Psoas muscle (tissue), 8 donors: ENCODE results near the gene FYN. TPM values are rescaled to one million over a fixed set of nuclear protein-coding genes. Genes with fewer than 3 reads are reported as not detected.

Experiments
- ATAC-seq, 4 donors: fragments of 200-7000 bp; cut with Tn5 transposase; one replicate each; pipeline ENCODE4 v1.9.1; 2020; ENCODE audit warnings: moderate library complexity in 3 of 4, mild to moderate bottlenecking in 2 of 4
- DNase-seq, 2 donors: peaks; one replicate each; pipeline ENCODE4 v3.0.0-alpha.2; 2020
- H3K27ac ChIP-seq: fragments of 200-600 bp; one replicate; pipeline ENCODE4 v1.8.0; 2022
- H3K27me3 ChIP-seq, 3 donors: fragments of 200-600 bp in 1 of 3; one replicate each; pipeline versions ENCODE4 v1.6.1 to v1.8.0; 2013 to 2022; ENCODE audit warnings: low read length in 2 of 3, mild to moderate bottlenecking in 2 of 3, moderate library complexity in 1 of 3; ENCODE audit not compliant: insufficient read depth in 3 of 3
- H3K36me3 ChIP-seq, 2 donors: fragments of 200-600 bp in 1 of 2; one replicate each; pipeline versions ENCODE4 v1.6.1 to v1.8.0; 2013 to 2022; ENCODE audit warnings: low read depth in 1 of 2, mild to moderate bottlenecking in 1 of 2, moderate library complexity in 1 of 2; ENCODE audit not compliant: insufficient read depth in 1 of 2
- H3K4me1 ChIP-seq: fragments of 200-600 bp; one replicate; pipeline ENCODE4 v1.8.0; 2022
- H3K4me3 ChIP-seq: fragments of 200-600 bp; one replicate; pipeline ENCODE4 v1.8.0; 2022; ENCODE audit warnings: mild to moderate bottlenecking
- H3K9me3 ChIP-seq: fragments of 200-600 bp; one replicate; pipeline ENCODE4 v1.8.0; 2022
- WGBS, 3 donors: extraction: QIAGEN DNeasy Blood & Tissue Kit; methylation state at CpG; one replicate each; pipeline versions ENCODE4 v1.1.6 to v1.1.7; 2013; 5-methylcytosine and 5-hydroxymethylcytosine counted together
- intact Hi-C, 2 donors: fragments of 100-400 bp; cut with DNase I; formaldehyde crosslinking; loops; one replicate each; pipeline versions ENCODE4 v1.11.0 to v1.14.2; 2022
- polyA plus RNA-seq, 3 donors: library from polyadenylated mRNA; stranded (reverse); fragments of 200-250 nt; gene quantifications; one replicate each; pipeline ENCODE4 v1.2.3, GENCODE V29; 2013
- total RNA-seq, 4 donors: library from RNA; stranded (reverse); fragmentation: NEBNext Ultra II Directional in 2 of 4; extraction: Animal tissue kit (Norgen Biotek cat#: 25700) in 2 of 4; gene quantifications; one replicate each; pipeline versions ENCODE4 v1.2.1 to v1.2.4, GENCODE V29; 2021 to 2023
- TF ChIP-seq, protein P1 (sequence below): fragments of 200-600 bp; IDR thresholded peaks from one replicate; pipeline ENCODE4 v1.8.0; 2022; ENCODE audit warnings: antibody characterized with exemption
- donor health status: healthy with polysubstance abuse.
- donor health status: DM: no; HTN: no; CAD: no; lungs with moderate emphysema.
- donor health status: Bipolar disorder and iron deficiency.
- donor health status: healthy.
- donor health status: DM: yes; HTN: yes; CAD: no.
- donor health status: DM: no; HTN: no; CAD: no.
- donor health status: DM: no; HTN: no; CAD: no.
- donor health status: DM: yes; HTN: yes; CAD: no.

Gene FYN
- total and polyA plus RNA-seq, 7 donors: 7.1 to 27.8 (median 12.3) TPM

- TF ChIP-seq, protein P1, sequence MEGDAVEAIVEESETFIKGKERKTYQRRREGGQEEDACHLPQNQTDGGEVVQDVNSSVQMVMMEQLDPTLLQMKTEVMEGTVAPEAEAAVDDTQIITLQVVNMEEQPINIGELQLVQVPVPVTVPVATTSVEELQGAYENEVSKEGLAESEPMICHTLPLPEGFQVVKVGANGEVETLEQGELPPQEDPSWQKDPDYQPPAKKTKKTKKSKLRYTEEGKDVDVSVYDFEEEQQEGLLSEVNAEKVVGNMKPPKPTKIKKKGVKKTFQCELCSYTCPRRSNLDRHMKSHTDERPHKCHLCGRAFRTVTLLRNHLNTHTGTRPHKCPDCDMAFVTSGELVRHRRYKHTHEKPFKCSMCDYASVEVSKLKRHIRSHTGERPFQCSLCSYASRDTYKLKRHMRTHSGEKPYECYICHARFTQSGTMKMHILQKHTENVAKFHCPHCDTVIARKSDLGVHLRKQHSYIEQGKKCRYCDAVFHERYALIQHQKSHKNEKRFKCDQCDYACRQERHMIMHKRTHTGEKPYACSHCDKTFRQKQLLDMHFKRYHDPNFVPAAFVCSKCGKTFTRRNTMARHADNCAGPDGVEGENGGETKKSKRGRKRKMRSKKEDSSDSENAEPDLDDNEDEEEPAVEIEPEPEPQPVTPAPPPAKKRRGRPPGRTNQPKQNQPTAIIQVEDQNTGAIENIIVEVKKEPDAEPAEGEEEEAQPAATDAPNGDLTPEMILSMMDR: no peak
- 78 to 80% (median 78%) methylated on average over 7 of the region's 7 CpGs for WGBS, 3 donors
- no peaks in the 10 kb centered on the region for H3K27me3 ChIP-seq
- intact Hi-C loops: no loop called here
- no peaks in the 10 kb centered on the region for H3K4me1 ChIP-seq
- H3K27ac ChIP-seq: no peak overlapping the region
- DNase-seq (no peak), ATAC-seq (no peak)
- H3K4me3 ChIP-seq: no peak overlapping the region
- H3K9me3 ChIP-seq: no peaks in the 10 kb centered on the region
- no peaks in the 10 kb centered on the region for H3K36me3 ChIP-seq
Observed at GRCh38 chr6:111861431-111861885, 11.8 kb downstream of the FYN start.

GRCh38 chr6:111858347-111858746 is 14.9 kb downstream of the FYN start:
- H3K9me3 ChIP-seq: no peaks in the 10 kb centered on the region
- H3K4me3 ChIP-seq: no peak overlapping the region
- H3K4me1 ChIP-seq: no peaks in the 10 kb centered on the region
- intact Hi-C loops: no loop called here
- TF ChIP-seq, protein P1: no peak
- H3K27ac ChIP-seq: no peak overlapping the region
- no peaks in the 10 kb centered on the region for H3K27me3 ChIP-seq
- H3K36me3 ChIP-seq: no peaks in the 10 kb centered on the region
- DNase-seq (no peak), ATAC-seq (no peak)
- WGBS, 3 donors: 46 to 57% (median 47%) methylated on average over 3 of the region's 3 CpGs

DNA sequence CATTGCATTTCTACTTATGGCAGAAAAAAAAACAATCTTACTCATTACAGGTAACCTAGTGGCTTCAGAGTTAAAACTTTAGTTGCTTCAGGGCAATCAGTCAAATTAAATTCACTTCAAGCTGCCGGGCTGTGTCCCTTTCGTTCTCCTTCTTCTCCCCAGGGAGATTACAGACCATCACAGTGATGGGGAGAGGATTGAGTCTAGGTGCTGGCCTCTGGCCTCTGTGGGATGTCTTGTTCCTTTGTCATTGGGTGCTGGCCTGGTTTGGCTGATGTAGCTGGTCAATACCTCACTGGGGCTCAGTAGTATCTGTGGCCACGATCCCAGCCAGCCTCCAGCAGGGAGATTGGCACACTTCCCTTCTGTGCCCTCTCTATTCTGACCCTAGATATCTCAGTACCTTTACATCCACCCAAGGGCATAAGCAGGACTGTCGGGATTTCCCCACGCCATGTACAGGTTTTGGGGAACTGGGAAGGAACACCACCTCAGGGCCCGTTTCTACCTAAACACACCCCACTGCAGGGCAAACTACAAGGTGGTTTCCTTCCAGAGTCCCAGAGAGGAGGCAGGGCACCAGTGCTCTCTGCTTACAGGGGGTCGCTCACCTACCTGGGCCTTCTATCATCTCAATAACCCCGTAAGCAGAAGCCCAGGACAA is 15.4 kb downstream of the FYN start:
- intact Hi-C loops: no loop called here
- no peaks in the 10 kb centered on the region for H3K4me1 ChIP-seq
- ATAC-seq: no peak

DNA sequence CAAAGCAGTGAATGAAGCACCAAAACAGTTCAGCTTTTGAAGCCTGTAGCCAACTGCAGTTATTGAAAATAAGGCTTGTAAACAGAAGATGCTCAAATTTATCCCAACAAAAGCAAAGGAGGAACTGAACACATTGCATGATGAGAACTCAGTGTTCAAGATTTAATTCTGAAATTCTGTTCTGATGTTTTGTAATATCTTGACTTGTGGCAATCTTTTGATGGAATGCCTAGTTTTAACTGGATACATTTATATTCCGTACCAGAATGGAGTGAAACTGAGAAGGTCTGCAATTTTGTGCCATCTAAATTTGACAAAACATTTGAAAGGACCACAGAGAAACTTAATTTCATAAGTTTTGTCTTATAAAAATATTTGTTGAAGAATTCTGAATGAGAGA is 17.5 kb downstream of the FYN start:
- H3K27me3 ChIP-seq: no peaks in the 10 kb centered on the region
- TF ChIP-seq, protein P1: no peak
- no peak for DNase-seq
- no peak overlapping the region for H3K4me3 ChIP-seq
- no peaks in the 10 kb centered on the region for H3K4me1 ChIP-seq
- peak in 1 of 4 donors; percentile 47 for ATAC-seq
- 68 to 92% (median 84%) methylated on average over 1 of the region's 1 CpG for WGBS, 3 donors
- H3K9me3 ChIP-seq: no peaks in the 10 kb centered on the region
- intact Hi-C loops: no loop called here
- no peaks in the 10 kb centered on the region for H3K36me3 ChIP-seq
- H3K27ac ChIP-seq: no peak overlapping the region

More for the DNA sequence above, 15.4 kb downstream of the FYN start:
- no peak overlapping the region for H3K4me3 ChIP-seq
- no peak overlapping the region for H3K27ac ChIP-seq
- DNase-seq: no peak
- WGBS, 3 donors: 73 to 79% (median 75%) methylated on average over 8 of the region's 8 CpGs
- no peaks in the 10 kb centered on the region for H3K9me3 ChIP-seq
- H3K27me3 ChIP-seq: no peaks in the 10 kb centered on the region
- no peaks in the 10 kb centered on the region for H3K36me3 ChIP-seq
- TF ChIP-seq, protein P1: no peak

GRCh38 chr6:111854683-111855082 is 18.6 kb downstream of the FYN start:
- DNase-seq (no peak), ATAC-seq (no peak)
- 64 to 80% (median 75%) methylated on average over 2 of the region's 2 CpGs for WGBS, 3 donors
- intact Hi-C loops: no loop called here
- Histone ChIP-seq H3K4me3 (no peak overlapping the region), H3K36me3 (no peaks in the 10 kb centered on the region), H3K4me1 (no peaks in the 10 kb centered on the region), H3K9me3 (no peaks in the 10 kb centered on the region), H3K27ac (no peak overlapping the region), H3K27me3 (no peaks in the 10 kb centered on the region)
- TF ChIP-seq, protein P1: no peak
